Caki2 (cell line): ENCODE measurements around the gene SMPD3. TPM values are rescaled to one million over a fixed set of nuclear protein-coding genes. Genes with fewer than 3 reads are reported as not detected.

Experiments
- DNase-seq: peaks from one replicate; pipeline ENCODE4 v3.0.0-alpha.2; 2015; ENCODE audit warnings: low read depth
- in situ Hi-C: cut with HindIII; loops from 2 replicates; pipeline ENCODE4 v1.10.0; 2016; ENCODE audit warnings: low sequenced_read_pairs, low pct_unique_long_range_greater_than_20kb, mixed read lengths
- total RNA-seq: library from RNA; depleted of rRNA; stranded (reverse); fragments of >200 nt; shearing (Covaris generic); gene quantifications from 2 replicates; pipeline ENCODE4 v1.2.3, GENCODE V29; 2014; ENCODE audit warnings: low replicate concordance

SMPD3 gene
- total RNA-seq, 1 experiment from 2014 or later: not detected

DNA sequence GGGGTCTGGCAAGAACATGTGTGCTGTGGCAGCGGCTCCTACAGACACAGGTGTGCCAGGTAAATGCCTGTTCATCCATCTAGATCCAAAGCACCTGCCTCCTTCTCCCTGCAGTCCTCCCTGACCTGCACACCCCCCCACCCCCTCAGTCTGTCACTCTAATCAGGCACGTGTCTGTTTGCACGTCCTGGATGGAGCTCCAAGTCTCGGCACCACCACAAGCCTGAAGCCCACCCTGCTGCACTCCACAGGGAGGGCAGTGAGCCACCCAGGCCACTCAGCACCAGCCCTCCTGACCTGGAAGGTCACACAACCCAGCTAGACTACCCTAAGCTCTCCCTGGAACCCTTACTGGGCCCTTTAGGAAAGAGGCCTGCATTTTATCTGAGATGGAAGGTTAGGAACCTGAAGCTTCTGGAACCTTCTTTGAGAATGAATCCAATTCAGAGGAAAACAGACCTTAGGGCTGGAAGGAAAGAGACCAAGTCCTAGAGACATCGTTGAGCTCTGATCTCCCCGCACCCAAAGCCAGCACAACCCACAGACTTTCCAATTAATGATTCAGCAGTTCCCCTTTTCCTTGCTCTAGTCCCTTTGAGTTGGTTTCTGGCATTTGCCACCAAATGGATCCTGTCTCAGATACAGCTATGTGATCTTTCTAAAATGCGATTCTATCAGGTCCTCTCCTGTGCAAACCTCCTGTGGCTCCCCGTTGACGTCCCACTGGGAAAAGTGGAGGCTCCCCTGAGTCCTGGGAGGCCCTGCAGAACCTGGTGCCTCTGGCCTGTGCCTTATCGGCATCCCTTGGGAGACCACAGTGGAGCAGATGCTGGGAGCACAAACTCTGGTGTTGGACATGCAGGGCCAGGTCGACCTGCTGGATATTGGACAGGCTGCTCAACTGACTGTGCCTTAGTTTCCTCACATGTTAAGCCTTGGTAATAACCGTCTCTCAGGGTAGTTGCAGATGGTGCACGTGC is 69.6 kb downstream of the SMPD3 start:
- in situ Hi-C loops: no loop called here
- DNase-seq: no peak

- in situ Hi-C loops: no loop called here
- no peak for DNase-seq
Observed at GRCh38 chr16:68377667-68378393, 70.5 kb downstream of the SMPD3 start.

DNA sequence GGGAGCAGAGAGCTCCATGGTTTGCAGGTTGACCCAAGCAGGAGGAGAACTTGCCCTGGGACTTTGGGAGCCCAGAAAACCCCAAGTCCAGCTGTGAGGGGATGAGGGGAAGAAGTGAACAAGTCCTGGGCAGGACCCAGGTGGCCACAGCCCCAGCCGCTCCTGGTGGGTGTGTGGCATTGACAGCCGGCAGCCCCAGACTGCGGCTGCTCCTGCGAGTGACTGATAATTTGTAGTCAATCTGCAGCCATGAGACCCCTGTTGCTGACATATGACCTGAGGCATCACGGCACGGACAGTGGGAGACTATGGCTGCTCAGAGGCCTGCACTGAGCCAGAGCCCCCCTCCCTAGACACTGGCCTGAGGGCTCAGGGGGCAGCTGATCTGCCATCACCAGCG is 71.1 kb downstream of the SMPD3 start:
- DNase-seq: no peak
- in situ Hi-C loops: no loop called here

- no peak for DNase-seq
- in situ Hi-C loops: no loop called here
Observed at GRCh38 chr16:68376590-68376989, 71.7 kb downstream of the SMPD3 start.

GRCh38 chr16:68375801-68376536 is 72.3 kb downstream of the SMPD3 start:
- DNase-seq: no peak
- in situ Hi-C loops: no loop called here

DNA sequence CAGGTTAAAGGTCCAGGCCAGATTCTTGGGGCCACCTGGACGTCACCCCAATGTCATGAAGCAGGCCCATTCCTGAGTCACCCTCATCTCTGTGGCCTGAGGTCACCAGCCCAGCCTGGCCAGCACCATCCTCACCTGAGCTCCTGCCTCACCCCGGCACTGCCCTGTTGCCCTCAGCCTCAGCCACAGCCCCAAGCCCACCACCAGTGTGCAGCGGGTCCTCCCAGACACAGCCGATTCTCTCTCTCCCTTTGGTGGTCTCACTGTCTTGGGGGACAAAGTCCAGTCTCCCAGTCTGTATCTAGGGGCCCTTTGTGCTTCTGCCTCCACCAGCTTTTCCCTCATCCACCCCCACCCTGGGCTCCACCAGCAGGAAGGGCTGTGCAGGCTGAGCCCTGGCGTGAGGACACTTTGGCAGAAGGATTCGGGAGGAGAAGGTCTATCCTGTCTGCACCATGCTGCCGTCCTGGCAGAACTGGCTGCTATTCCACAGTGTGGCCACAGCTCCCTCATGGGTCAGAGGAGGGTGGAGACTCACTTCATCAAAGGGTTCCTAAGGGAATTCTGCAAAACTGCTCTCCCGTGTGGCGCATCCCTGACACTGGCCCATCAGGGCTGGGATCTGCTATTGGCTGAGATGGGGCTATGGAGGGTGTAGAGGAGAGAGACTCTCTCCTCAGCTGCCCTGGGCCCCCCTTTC is 73.2 kb downstream of the SMPD3 start:
- in situ Hi-C loops: no loop called here

DNA sequence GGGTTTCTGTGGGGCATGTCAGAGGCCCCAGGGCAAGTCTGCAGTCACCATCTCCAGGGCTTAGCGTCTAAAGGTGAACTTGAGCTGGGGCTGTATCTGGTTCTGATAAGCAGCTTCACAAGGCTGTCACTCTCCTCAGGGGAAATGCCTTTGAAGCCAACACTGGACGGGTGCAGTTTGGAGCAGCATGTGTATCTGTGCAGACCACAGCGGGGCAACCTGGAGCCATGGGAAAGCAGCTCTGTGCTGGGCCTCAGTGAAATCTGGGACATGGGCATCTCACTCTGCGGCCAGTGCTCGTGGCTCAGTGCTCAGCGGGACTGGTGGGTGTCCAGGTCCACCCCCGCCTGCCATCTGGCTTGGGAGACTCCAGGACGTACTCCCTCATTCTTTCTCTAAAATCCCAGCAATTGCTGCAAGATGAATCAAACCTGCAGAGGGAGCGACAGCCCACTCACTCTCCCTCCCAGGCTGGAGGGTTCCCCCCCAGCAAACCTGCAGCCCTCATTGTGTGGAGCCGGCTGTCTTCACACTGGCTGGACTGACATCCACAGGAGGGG is 74.0 kb downstream of the SMPD3 start:
- no peak for DNase-seq
- in situ Hi-C loops: no loop called here

More for the DNA sequence above, 73.2 kb downstream of the SMPD3 start:
- no peak for DNase-seq

GRCh38 chr16:68373528-68374245 is 74.6 kb downstream of the SMPD3 start:
- DNase-seq: no peak
- in situ Hi-C loops: no loop called here

DNA sequence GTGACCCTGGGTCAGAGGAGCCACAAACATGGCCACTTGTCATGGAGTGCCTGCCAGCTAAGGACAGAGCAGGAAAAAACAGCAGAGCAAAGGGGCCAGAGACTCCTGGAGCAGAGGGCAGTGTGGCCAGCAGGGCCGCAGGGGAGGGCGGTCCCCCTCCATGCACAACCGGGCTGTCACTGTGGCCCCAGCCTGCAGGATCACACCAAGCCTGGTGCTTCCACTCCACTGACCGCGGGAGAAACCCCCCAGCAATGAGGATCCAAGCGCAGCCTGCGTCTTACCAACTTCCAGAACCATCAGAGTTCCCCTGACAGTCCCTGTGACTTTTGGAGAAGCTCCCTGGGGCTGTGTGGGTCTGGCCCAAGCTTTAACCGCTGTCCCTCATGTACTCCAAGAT is 75.5 kb downstream of the SMPD3 start:
- in situ Hi-C loops: no loop called here
- no peak for DNase-seq

GRCh38 chr16:68372381-68372720 is 76.0 kb downstream of the SMPD3 start:
- in situ Hi-C loops: no loop called here
- DNase-seq: no peak

DNA sequence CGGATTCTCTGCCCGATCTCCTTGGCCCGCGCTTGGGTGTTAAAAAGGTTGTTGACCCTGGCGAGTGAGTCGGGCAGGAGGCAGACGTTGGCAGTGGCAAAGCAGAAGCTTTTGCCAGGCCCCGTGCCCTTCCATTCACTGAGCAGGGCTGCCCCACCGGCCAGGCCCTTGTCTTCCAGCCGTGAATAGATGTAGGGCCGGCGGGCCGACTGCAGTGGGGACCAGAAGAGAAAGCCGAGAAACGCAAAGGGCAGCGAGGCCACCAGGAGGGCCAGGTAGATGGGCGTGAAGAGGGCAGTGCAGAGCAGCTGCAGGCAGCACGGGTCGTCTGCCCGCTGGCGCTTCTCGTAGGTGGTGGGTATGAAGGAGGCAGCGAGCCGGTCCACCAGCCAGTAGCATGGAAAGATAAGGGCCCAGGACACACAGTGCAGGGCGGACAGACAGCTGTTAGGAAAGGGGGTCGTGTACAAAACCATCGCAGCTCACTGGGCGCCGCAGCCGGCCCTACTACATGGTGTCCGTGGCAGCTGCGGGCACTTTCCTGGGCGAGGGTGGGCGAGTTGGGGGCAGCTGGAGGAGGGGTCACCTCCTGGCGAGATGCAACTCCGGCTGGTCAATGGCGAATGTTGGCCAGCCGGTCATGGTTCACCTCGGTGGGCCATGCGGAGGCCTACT is 76.5 kb downstream of the SMPD3 start:
- in situ Hi-C loops: no loop called here
- no peak for DNase-seq

GRCh38 chr16:68371276-68371651 is 77.0 kb downstream of the SMPD3 start:
- in situ Hi-C loops: no loop called here
- no peak for DNase-seq

GRCh38 chr16:68370581-68371275 is 77.6 kb downstream of the SMPD3 start:
- in situ Hi-C loops: no loop called here
- DNase-seq: no peak

- in situ Hi-C loops: no loop called here
- no peak for DNase-seq
Observed at GRCh38 chr16:68369697-68370580, 78.4 kb downstream of the SMPD3 start.

DNA sequence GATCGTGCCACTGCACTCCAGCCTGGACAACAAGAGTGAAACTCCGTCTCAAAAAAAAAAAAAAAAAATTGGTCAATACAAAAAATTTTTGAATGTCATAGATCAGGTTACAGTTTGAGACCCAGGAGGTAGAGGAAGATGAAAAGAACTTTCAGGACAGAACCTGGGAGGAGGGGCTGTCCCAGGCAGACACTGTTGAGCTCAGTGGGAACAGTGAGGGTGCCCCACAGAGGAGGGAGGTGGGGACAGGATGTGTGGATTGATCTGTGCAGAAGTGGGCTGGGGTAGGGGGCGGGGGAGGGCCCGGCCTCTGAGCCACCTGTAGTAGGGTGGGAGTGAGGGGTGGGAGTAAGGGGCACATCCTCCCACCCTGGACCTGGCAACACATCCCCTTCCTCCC is 79.1 kb downstream of the SMPD3 start:
- no peak for DNase-seq
- in situ Hi-C loops: no loop called here
